GM19463 (cell line): ENCODE measurements around the gene HNF4A.

Source experiments
- ATAC-seq: cut with Tn5 transposase; IDR thresholded peaks from one replicate; pipeline ENCODE4 v1.9.1; 2021; ENCODE audit warnings: mild to moderate bottlenecking, moderate library complexity; ENCODE audit not compliant: unreplicated experiment

HNF4A gene

DNA sequence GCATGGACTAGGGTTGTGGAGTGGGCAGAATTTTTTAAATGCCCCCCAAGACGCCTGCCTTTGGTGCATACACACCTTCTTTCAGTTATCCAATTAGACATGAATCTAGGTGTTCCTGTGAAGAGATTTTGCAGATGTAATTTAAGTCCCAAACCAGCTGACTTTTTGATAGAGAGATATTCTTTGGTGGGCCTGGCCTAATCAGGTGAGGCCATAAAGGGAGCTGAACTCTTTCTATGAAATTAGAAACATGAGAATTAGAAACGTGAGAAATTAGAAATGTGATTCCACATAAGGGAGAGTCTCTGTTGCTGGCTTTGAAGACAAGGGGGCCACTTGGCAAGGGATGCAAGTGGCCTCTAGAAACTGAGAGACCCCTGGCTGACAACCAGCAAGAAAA lies 83.8 kb downstream of the HNF4A start:
- no peak for ATAC-seq

DNA sequence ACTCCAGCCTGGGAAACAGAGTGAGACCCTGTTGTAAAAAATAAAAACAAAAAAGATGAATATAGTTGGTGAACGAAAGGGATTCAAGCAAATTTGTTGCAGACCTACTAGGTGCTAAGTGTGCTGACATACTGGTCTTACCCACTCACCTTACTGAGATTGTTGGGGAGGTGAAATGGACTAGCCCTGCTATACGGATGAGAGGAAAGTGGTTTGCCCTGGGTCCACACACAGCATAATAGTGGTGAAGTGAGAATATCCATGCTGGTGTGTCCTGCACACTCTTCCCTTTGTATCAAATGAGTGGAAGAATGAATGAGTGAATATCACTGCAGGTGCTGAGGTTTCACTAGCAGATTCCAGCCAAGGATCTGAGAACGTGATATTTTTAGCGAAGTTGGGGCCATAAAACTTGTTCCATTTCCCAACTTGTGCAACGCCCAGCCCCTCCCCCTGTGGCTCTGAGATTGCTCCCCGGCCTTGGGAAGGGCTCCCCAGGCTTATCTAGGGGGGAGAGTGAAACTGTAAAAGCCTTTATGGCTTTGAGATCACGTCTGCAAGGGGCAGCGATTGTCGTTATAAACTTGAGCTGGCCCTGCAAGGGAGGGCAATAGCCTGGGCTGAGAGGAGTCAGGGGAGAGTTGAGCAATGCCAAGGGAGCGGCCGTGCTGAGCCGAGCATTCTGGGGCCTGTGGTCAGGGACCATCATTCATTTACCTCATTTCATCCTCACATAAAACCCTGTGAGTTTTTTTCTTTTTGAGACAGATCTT lies 87.0 kb downstream of the HNF4A start:
- ATAC-seq: no peak

DNA sequence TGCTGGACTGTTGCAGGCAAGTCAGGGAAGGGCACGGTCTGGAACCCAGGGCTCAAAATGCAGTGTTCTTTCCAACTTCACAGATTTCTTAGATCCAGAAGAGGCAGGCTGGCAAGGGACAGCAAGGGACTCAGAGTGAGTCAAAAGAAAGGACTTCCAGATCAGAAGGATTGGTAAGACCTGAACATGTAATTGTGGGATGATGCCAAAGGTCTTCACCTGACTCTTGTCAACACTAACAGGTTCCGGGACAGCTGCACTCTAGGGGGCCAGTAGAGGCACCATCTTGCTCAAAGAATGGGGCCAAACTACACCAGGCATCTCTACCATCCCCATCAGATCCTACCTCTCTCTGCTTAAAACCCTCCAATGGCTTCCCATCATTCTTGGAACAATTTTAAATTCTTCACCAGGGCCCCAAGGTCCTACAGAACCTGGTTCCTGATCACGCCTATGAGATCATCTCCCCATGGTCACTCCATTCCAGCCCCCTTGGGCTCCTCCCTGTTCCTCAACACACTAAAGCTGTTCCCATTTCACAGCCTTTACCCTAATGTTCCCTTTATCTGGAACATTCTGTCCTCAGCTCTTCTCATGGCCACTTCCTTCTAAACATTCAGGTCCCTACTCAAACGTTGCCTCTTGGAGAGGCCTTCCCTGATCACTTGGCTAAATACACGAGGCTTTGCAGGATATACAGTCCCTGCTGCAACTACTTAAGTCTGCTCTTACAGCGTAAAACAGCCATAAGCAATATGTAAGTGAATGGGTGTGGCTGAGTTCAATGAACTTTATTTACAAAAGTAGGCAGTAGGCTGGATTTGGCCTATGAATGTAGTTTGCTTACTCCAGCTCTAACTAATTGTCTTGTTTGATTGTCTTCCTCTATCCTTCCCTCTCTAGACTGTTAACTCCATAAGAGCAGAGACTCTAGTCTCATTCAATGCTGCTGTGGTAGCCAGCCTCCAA lies 90.5 kb downstream of the HNF4A start:
- ATAC-seq: no peak

DNA sequence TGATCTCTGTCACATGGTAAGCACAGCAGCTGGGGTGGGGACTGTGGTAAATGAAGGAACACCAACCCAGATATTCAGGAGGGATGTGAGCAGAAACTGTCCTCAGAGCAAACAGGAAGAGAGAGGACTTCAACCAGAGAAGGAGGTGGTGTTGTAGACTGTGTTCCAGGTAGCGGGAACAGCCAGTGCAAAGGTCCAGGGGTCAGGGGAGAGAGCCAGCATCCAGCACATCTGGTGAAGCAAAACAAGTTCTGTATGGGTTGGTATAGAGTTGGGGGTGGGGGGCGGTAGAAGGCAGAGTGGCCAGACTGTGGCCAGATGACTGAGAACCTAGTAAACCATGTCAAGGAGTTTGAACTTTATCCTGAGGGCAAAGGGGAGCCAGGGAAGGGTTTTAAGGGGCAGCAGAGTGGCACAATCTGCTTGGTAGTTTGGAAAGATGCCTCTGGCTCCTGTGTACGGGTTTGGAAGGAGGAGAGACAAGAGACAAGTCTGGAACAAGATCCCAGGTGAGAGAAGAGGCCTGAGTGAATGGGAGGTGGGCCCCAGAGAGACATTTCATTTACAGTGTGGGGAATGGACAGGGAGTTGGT lies 92.4 kb downstream of the HNF4A start:
- no peak for ATAC-seq

DNA sequence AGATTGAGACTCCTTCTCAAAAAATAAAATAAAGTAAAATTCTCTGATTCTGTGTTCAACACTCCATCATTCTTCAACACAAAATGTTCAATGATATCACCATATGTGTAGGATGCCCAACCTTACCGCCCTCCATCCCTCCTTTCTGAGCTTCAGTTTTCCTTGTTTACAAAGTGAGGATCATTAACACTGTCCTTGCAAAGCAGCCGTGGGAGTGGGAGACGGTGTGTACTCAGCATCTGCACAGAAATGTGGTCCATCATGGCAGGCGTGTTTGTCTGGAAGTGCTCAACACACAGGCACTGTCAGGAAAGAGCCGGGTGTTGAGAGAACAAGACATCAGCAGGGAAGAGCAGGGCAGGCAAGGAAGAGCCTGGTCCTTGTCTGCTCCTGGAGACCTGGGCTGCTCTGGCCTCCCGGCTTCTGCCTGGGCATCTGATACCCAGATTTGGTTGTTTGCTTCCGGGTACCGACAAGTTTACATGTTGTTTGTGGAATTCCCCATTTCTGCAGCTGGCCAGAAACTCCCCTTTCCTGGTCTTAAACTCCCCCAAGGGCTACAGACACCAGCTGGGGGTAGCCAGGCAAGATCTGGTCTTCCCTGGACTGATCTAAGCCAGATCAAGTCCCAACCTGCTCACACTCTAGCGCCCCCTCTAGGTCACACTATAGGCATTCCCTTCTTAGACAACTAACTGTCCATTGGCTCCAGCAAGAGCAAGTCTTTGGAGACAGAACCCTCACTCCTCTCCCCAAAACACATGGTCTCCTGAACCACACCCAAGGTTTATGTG lies 93.5 kb downstream of the HNF4A start:
- no peak for ATAC-seq

DNA sequence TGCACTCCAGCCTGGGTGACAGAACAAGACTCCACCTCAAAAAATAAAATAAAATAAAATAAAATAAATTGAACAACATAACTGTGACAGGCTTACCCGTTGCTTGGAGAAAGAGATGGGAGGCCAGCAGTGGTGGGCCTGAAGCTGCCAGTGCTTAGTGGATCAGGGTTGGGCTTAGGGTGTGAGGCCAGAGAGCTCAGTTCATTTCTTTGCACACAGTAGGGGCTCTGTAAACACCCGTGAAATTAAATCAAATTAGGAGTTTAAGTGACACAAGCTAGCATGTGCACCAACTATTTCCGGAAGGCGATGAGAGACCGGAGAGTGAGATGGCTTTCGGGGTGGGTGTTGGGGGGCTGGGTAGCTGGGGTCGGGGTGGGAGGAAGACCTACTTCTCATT lies 94.4 kb downstream of the HNF4A start:
- no peak for ATAC-seq

DNA sequence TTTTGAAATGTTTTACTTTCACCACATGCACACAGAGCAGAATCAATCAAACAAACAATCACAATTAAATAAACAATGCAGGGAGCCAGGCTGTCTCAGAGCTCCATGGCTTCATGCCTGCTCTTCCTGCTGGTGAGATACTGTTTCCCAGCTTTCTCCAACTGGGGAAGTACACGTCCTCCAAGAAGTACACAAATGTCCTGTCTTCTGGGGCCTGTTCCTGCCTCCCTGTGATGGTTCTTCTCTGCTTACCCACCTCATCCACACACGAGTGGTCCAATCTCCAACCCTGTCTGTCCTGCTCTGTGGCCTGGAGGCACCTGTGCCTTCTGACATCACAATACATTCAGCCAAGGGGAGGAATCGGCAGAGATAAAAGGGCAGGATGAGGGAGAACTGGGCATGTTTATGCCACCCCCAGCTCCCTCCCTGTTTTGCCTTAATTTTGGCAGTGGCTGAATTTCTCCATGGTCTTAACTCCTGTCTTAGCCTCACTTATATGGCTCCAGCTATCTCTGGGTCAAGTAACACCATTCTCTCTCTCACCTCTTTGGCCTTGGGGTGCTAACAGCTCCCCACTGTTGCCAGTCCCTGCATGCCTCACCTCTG lies 94.9 kb downstream of the HNF4A start:
- ATAC-seq: no peak

DNA sequence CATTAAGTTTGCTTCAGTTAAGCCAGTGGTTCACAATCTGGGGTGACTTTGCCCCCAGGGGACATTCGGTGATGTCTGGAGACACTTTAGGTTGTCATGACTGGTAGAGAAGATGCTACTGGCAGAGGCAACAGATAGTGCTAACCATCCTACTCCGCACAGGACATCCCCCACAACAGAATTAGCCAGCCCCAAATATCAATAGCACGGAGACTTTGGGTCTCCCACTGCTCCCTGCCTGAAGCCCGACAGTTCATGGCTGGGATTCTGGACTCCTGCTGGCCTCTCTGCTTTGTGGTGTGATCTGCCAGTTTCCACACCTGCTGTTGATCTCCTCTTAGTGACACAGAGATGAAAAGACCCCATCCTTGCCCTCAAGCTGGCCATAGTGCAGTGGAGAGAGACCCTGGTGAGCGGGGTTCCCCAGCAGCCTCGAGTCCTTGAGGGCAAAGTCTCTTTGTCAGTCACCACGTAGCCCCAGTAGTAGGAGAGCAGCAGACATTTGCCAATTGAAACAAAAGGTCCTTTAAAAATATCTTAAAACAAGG lies 95.5 kb downstream of the HNF4A start:
- no peak for ATAC-seq

DNA sequence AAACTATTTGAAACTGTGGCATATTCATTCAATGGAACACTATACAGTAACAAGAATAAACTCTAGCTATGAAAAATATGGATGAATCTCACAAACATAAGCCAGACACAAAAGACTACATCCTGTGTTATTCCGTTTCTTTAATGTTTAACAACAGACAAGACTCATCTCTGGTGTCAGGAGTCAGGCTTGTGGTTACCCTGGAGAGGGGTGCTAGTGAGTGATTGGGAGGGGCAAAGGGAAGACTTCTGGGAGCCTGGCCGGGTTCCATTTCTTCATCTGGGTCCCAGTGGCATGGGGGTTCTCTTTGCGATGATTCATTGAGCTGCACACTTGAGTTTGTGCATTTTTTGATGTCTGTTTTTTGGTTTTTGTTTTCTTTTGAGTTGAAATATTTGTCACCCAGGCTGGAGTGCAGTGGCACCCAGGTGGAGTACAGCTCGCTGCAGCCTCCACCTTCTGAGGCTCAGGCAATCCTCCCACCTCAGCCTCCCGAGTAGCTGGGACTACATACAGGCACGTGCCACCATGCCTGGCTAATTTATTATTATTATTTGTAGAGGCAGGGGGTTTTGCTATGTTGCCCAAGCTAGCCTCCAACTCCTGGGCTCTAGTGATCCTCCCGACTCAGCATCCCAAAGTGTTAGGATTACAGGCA lies 98.9 kb downstream of the HNF4A start:
- ATAC-seq: no peak

DNA sequence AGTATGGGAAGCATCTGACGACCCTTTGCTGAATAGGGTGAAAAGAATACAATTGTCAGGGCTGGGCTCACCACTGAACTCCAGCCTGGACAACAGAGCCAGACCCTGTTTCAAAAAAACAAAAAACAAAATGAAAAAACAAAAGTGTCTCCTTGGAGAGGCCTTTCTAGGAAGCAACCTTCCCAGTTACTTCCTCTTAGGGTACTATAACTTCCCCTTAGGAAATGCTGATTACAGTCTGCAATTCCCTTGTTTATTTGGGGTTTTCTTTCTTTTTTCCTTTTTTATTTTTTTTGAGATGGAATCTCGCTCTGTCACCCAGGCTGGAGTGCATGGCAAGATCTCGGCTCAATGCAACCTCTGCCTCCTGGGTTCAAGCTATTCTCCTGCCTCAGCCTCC lies 99.6 kb downstream of the HNF4A start:
- ATAC-seq: no peak

DNA sequence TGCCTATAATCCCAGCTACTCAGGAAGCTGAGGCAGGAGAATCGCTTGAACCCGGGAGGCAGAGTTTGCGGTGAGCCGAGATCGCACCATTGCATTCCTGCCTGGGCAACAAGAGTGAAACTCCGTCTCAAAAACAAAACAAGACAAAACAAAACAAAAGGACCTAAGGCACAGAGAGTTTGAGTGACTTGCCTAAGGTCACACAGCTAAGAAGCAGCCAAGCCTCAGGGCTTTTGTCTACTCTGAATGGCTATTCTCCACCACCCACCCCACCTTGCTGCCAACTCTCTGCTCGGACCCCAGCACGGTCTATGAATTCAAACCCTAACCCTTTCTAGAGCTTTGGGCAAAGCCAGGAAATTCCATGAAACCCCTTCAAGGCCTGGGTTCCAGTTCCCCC lies 101.1 kb downstream of the HNF4A start:
- no peak for ATAC-seq

DNA sequence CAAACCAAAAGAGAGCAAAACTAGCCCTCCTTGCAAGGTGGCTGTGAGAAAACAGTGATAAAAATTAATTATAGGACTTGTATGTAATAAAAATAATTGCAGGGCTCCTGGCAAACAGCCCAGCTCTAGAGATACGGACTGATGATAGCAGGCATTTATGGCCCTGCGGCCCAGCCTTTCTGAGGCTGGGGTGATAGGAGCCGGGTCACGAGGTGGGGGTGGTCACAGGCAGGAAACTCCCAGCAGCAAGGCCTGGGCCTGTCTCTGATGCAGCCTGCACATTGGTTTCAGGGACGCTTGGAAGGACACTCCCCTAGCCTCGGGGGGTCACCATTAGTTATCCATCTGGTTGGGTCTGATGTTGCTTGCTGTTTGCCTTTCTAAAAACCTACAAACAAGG lies 101.5 kb downstream of the HNF4A start:
- no peak for ATAC-seq

DNA sequence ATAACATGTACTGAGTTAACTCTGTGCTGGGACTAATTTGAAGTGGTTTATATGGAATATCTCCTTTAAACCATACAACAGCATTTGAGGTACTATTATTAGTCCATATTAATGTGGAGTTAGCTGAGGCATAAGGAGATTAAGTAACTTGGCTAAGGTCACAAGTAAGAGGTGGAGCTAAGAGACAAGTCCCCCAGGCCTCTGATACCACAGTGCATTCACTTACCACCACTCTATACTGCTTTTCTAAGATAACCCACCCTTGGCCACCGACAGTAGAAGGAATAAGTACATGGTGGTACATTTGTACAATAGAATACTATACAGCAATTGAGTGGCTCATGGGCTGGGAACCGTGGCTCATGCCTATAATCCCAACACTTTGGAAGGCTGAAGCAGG lies 103.8 kb downstream of the HNF4A start:
- no peak for ATAC-seq

DNA sequence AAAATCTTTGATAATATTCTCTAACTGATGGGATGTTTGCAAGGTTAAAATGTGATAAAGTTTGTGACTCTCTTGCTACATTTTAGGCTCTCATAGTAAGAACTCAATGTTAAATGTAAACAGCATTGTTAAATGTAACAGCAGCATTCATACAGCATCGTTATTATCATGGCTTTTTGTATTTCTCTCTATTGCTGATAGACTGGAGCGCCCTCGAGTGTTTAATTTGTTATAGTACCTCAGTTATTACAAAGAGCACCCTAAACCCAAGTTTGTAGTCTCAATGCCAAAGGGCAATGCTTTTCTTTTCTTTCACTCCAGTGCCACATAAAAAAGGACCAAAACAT lies 105.3 kb downstream of the HNF4A start:
- ATAC-seq: no peak

DNA sequence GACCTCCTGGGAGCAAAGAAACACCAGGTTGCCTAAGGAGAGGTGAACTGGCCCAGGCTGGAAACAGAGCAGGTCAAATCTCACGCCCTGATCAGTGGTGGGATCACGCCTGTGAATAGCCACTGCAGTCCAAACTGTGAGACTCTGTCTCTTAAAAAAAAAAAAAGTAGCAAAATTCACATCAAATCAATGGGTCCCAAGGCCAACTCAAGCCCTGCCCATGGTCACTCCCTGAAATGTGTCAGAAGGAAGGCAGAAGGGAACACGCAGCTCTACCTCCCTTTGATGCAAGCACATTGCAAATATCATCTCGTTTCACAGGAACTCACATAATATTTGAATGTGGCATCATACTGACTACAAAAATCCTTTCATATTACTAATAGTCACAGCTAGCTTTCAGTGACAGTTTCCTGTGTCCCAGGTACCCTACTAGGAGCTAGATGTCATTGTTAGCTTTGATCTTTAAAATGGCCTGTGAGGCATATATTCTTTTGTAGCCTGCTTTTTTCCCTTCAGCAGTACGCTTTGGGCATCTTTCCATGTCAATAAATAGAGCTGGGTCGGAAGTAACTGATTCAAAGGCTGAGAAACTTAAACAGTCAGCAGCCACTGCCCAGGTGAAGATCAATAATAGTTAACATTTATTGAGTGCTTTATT lies 105.8 kb downstream of the HNF4A start:
- ATAC-seq: no peak

DNA sequence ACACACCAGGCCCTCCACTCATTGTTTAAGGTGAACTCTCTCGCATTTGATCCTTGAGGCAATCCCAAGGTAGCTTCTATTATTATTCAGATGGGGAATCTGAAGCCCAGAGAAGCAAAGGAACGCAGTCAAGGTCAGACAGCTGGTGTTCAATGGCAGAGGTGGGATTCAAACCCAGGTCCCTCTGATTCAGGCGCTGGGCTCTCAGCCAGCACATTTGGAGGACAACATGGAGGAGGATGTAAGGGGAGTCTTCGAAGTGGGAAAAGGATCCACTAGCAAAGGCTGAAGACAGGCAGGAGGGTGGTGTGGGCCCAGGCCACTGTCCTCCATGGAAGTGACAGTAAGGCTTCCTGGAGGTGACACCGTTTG lies 106.3 kb downstream of the HNF4A start:
- ATAC-seq: no peak

DNA sequence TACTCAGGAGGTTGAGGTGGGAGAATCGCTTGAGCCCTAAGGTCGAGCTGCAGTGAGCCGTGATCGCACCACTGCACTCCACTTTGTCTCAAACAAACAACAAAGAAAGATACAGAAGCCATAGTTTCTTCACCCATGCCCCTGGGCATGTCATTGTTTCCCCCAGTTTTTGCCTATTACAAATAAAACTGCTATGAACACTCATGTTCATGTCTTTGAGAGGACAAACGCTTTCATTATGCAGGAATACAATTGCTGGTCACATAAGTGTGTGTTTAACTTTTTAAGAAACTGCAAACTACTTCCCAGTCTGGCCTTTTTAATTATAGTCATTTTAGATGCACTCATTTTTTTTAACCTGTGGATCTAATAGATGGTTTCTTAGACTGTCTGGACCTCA lies 108.0 kb downstream of the HNF4A start:
- no peak for ATAC-seq

DNA sequence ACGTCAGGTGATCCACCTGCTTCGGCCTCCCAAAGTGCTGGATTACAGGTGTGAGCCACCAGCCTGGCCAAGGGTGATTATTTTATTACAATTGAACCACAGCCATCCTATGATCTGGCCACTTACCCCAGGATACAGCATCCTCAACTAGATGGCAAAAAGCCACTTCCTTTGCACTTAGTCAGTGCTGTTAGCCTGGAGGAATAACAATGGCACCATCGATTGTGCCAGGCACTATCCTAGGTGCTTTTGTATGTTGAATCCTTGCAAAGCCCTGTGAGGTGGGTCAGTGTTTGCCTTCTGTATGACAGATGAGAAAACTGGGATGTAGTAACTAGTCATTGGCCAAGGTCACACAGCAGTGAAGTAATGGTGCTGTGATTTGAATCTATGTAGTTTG lies 109.0 kb downstream of the HNF4A start:
- no peak for ATAC-seq

DNA sequence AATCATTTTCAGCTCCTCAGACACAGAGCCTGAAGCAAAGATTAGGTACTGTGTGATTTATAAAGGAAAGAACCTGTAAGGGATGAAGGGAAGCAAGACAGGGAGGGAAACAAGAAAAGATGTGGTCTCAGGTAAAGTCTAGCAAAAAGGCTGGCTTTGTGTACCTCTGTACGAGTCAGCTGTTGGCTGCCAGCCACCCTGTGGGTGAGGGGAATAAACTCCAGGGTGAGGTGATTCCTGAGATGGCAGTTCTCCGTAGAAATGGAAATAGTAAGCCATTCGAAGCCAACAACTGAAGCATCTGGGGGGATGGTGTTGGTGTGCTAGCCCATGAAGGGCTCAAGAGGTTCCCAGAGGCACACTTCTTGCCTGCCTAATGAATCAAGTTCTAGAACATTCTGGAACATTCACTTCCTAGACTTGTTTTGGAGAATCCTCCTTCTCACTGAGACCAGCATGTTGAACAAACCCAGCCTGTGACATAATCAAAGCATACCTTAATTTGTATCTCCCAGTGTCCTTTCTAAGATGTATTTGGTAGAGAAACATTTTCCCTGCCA lies 109.6 kb downstream of the HNF4A start:
- no peak for ATAC-seq
